Kidney epithelial cell (primary cell): ENCODE measurements around the gene SLC35F1. TPM values are rescaled to one million over a fixed set of nuclear protein-coding genes. Genes with fewer than 3 reads are reported as not detected.

Source experiments
- DNase-seq: peaks from one replicate; pipeline ENCODE4 v3.0.0-alpha.2; 2010; ENCODE audit warnings: low read depth
- H3K27me3 ChIP-seq: 2 replicates; pipeline ENCODE4 v1.6.0; 2011; ENCODE audit warnings: low read length; ENCODE audit not compliant: control insufficient read depth, insufficient read depth
- H3K36me3 ChIP-seq: 2 replicates; pipeline ENCODE4 v1.5.1; 2011; ENCODE audit warnings: low read length; ENCODE audit not compliant: control insufficient read depth, insufficient read depth
- H3K4me3 ChIP-seq: 2 replicates; pipeline ENCODE4 v1.5.1; 2011; ENCODE audit warnings: low read depth, mild to moderate bottlenecking, control low read depth, low read length
- total RNA-seq: library from RNA; depleted of rRNA; stranded (reverse); fragments of >200 nt; gene quantifications from 2 replicates; pipeline ENCODE4 v1.2.3, GENCODE V29; 2015
- TF ChIP-seq, protein P1 (sequence below): IDR thresholded peaks from 2 replicates; pipeline ENCODE4 v1.5.1; 2011; ENCODE audit warnings: mild to moderate bottlenecking, moderate library complexity, low read length, control low read depth, inconsistent platforms; ENCODE audit not compliant: insufficient read depth, poor library complexity, severe bottlenecking

The SLC35F1 gene
- total RNA-seq, 1 donor from 2014 or later = 0.38 TPM

DNA sequence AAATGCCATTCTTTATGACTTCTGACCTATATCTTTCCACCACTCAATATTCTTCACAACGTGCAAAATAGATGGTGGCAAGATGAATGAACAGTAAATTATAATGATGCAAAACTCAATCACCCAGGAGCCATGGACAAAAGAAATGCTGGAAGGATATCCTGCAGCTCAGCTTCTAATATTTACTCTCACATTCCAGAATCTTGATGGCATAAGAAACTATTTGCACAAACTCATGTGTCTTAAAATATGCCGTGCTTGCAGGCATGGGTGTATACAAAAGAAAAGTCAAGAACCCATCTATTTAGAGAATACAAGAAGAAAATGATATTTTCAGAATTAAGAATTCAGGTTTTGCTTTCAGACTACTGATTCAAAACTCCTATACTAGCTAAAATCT is 217.8 kb downstream of the SLC35F1 start:
- H3K4me3 ChIP-seq = no peak overlapping the region
- DNase-seq = no peak

DNA sequence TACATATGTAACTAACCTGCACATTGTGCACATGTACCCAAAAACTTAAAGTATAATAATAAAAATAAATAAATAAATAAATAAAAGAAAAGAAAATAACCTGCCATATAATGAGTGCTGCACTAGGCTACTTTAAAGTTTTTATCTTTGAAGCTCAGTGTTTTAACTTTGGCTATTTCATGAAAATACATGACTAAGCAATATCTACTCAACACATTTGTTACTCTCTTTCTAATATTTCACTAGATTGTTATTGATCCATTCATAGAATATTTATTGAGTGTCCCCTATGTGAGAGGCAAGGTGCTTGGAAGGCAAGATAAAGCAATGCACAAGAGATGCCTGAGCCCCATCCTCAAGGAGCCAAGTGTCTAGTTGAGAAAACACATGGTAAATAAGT is 221.7 kb downstream of the SLC35F1 start:
- H3K4me3 ChIP-seq = no peak overlapping the region
- TF ChIP-seq, protein P1, sequence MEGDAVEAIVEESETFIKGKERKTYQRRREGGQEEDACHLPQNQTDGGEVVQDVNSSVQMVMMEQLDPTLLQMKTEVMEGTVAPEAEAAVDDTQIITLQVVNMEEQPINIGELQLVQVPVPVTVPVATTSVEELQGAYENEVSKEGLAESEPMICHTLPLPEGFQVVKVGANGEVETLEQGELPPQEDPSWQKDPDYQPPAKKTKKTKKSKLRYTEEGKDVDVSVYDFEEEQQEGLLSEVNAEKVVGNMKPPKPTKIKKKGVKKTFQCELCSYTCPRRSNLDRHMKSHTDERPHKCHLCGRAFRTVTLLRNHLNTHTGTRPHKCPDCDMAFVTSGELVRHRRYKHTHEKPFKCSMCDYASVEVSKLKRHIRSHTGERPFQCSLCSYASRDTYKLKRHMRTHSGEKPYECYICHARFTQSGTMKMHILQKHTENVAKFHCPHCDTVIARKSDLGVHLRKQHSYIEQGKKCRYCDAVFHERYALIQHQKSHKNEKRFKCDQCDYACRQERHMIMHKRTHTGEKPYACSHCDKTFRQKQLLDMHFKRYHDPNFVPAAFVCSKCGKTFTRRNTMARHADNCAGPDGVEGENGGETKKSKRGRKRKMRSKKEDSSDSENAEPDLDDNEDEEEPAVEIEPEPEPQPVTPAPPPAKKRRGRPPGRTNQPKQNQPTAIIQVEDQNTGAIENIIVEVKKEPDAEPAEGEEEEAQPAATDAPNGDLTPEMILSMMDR = no peak
- H3K27me3 ChIP-seq = no peaks in the 10 kb centered on the region
- DNase-seq = no peak
- no peaks in the 10 kb centered on the region for H3K36me3 ChIP-seq

More for the DNA sequence above, 217.8 kb downstream of the SLC35F1 start:
- Histone ChIP-seq H3K27me3 (no peaks in the 10 kb centered on the region), H3K36me3 (no peaks in the 10 kb centered on the region)
- TF ChIP-seq, protein P1 = no peak

DNA sequence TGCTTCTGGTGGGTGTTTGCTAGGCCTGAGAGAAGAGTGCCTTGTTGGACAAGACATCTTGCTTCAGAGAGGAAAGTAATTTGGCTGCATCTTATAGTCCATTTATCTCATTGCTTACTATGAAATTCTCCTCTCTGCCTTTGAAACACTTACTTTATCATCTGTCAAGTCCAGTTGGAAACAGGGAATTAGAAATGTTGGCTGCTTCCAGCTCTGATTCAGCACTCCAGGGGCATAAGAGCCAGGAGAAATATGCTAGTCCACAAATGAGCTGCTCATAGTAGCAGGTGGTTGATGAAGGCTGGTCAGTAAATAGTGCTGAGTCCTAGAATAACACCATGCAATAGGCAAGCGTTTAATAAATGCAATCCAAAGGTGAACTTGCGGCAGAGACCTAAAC is 227.1 kb downstream of the SLC35F1 start:
- no peak overlapping the region for H3K4me3 ChIP-seq
- TF ChIP-seq, protein P1 = no peak
- DNase-seq = no peak

DNA sequence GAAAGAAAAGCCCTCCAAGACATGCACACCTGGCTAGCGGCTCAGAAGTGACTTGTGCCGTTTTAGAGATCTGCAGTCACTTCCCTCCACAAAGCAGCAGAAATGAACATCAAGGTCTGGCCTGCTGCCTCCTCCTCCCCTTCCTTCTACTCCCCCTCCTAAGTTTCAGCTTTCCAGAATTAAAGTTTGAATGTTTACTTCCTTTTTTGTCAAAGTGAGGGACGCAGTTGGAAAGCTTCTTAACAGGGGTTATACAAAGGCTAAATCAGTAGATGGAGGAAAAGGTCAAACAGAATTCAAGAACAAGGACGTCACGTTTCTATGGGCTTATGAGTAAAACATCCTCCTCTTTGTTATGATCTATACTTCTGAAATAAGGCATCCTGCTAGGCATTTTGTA is 227.7 kb downstream of the SLC35F1 start:
- DNase-seq = no peak
- Histone ChIP-seq H3K36me3 (no peaks in the 10 kb centered on the region), H3K27me3 (no peaks in the 10 kb centered on the region), H3K4me3 (no peak overlapping the region)
- TF ChIP-seq, protein P1 = no peak

More for the DNA sequence above, 227.1 kb downstream of the SLC35F1 start:
- H3K36me3 ChIP-seq = no peaks in the 10 kb centered on the region
- no peaks in the 10 kb centered on the region for H3K27me3 ChIP-seq

DNA sequence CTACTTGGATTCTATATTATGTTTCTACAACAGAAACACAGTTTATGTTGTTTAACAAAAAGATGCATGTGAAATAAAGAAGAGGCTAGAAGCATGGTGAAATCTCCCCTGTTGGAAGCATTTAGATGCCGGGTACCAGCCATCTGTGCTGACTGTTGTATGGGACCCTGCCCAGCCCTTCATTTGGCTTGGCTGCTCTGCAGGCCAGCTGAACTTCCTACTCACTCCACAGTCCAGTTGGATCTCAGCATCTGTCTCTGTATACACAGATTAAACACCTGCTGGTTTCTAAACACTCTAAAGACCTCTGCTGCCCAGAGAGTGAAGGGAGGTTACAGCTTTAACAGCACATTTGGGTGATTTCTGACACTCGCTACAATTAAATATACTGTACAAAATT is 228.3 kb downstream of the SLC35F1 start:
- no peak for DNase-seq
- Histone ChIP-seq H3K4me3 (no peak overlapping the region), H3K36me3 (no peaks in the 10 kb centered on the region), H3K27me3 (no peaks in the 10 kb centered on the region)
- TF ChIP-seq, protein P1 = no peak

DNA sequence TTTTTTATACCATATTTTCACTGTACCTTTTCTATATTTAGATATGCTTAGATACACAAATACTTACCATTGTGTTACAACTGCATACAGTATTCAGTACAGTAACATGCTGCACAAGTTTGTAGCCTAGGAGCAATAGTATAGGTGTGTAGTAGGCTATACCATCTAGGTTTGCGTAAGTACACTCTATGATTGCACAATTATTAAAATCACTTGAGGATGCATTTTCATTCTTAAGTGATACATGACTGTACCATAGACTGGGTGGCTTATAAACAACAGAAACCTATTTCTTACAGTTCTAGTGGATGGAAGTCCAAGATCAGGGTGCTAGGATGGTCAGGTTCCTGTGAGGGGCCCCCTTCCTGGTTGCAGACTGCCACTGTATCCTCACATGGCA is 234.1 kb downstream of the SLC35F1 start:
- no peaks in the 10 kb centered on the region for H3K27me3 ChIP-seq
- no peaks in the 10 kb centered on the region for H3K36me3 ChIP-seq
- TF ChIP-seq, protein P1 = no peak
- DNase-seq = no peak
- no peak overlapping the region for H3K4me3 ChIP-seq
